GM18520 (cell line): ENCODE data around the gene YAP1.

ENCODE experiments used
- ATAC-seq: cut with Tn5 transposase; IDR thresholded peaks from one replicate; pipeline ENCODE4 v1.9.1; 2021; ENCODE audit not compliant: unreplicated experiment

YAP1 gene

DNA sequence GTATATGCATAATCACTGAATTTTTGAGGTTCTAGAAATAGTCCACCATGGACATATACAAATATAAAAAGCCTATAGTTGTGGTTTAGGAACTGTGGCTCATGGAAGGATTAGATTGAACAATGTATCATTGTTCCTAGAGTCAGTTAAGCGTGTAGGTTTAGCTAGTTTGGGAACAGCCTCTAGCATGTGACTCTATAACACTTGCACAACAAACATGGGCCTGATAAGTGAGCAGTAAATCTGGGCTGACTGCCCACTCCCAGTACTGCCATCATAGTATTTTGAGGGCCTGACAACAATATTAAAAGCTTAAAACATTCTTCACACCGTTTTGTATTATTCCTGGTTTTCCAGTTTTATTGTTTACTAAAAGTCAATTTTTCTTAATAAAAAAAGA lies 47.0 kb downstream of the YAP1 start:
- no peak for ATAC-seq

DNA sequence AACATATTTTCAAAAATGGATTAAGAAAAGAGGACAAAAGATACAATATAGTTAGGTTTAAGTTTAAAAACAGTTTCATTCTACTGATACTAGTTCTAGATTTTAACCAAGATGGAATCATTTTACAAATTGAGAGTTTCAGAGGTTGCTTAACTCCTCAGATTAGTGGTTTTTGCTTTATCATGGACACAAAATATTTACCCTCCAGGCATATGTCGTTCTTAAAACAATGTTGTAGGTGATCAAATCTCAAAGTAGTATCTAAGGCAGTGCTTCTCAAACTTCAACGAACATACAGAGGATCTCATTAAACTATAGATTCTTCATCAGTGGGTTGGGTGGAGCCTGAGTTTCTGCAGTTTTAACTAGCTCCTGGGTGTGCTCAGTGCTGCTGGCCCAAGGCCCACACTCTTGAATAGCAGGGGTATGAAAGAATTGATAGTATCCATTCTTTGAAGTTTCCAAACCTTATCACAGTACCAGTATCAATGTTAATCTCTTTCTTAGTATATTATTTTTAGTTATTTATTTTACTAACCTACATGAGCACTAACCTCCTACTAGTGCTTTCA lies 48.0 kb downstream of the YAP1 start:
- ATAC-seq: no peak

DNA sequence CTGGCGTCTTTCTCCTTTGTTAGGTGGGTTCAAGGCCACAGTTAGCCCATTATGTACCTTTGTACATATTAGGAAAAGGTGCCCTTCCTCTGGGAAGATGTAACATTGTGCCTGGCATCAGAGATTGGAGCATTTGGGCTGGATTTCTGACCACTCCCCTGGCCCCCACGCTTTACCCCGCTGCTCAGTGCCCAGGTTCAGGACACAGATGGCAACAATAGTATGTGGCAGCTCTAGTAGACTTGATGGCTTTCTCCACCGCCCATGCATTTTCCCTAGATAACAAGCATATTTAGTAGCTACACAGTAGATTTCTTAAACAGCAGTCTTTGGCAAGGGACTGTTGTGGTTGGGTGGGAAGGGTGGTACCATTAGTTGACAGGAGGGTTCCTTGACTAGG lies 53.1 kb downstream of the YAP1 start:
- no peak for ATAC-seq

GRCh38 chr11:102166175-102167064 lies 56.2 kb downstream of the YAP1 start:
- ATAC-seq: no peak

GRCh38 chr11:102168481-102168880 lies 58.2 kb downstream of the YAP1 start:
- ATAC-seq: no peak

GRCh38 chr11:102171101-102171500 lies 60.9 kb downstream of the YAP1 start:
- no peak for ATAC-seq

DNA sequence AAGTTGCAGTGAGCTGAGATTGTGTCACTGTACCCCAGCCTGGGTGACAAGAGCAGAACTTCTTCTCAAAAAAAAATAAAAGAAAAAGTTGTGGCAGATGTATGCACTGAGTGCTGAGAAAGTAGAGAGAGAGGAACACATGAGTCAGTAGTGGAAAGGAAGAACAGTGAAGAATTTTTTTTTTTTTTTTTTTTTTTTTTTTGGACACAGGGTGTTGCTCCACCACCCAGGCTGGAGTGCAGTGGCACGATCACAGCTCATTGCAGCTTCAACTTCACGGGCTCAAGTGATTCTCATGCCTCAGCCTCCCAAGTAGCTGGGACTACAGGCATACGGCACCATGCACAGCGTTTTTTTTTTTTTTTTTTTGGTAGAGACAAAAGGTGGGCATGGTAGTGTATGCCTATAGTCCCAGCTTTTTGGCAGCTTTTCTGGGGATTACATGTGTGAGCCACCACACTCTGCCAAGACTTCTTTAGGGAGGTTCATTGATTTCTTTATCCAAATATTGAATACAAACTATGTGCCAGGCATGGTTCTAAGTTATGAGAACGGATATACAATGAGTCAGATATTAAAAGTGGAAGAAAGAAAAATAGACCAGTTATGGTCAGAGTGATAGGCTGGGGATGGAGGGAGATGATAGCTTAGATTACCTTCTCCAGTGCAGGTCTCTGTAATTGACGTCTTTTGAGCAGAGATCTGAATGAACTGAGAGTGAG lies 62.0 kb downstream of the YAP1 start:
- ATAC-seq: no peak

DNA sequence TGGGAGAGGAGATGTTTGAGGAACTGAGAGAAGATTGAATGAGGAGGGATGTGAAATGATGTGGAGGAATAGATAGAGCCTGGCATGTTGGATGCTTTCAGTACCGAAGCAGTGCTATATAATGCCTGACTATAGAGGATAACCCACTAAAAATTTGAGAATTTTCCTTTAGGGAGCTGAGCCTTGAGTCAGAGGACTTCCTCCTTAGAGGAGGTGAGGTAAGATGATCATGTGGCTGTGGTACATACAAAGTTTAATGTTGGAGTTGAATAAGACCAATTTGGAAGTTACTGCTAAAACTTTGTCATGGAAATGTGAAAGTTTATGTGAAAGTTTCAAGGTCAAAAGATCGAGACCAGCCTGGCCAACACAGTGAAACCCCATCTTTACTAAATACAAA lies 66.9 kb downstream of the YAP1 start:
- no peak for ATAC-seq

- no peak for ATAC-seq
These were observed 67.9 kb downstream of the YAP1 start for GRCh38 chr11:102177974-102178631.

DNA sequence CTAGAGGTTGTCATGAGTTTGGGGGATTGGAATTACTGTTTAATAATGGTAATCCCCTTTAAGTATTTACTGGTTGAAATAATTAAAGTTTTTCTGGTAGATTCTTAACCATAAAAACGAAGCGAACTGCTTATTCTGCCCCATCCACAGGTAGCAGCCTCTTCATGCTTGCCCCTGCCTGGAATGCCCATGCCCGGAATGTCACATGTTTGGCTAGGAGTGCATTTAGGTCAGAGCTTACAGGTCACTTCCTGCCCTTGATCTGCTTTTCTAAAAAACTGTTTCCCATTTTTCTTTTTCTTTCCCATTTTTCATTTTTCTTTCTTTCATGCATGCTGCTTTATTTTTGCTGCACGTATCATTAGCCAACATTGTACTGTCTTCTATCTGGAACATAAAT lies 69.1 kb downstream of the YAP1 start:
- no peak for ATAC-seq

GRCh38 chr11:102184269-102184987 lies 74.2 kb downstream of the YAP1 start:
- no peak for ATAC-seq

GRCh38 chr11:102186551-102187191 lies 76.4 kb downstream of the YAP1 start:
- no peak for ATAC-seq

GRCh38 chr11:102187416-102188151 lies 77.3 kb downstream of the YAP1 start:
- ATAC-seq: no peak

- ATAC-seq: no peak
These were observed 78.2 kb downstream of the YAP1 start for GRCh38 chr11:102188488-102188887.

- no peak for ATAC-seq
These were observed 81.6 kb downstream of the YAP1 start for GRCh38 chr11:102191832-102192231.

- no peak for ATAC-seq
These were observed 82.3 kb downstream of the YAP1 start for GRCh38 chr11:102192349-102193066.

- ATAC-seq: no peak
These were observed 84.0 kb downstream of the YAP1 start for GRCh38 chr11:102194257-102194656.

DNA sequence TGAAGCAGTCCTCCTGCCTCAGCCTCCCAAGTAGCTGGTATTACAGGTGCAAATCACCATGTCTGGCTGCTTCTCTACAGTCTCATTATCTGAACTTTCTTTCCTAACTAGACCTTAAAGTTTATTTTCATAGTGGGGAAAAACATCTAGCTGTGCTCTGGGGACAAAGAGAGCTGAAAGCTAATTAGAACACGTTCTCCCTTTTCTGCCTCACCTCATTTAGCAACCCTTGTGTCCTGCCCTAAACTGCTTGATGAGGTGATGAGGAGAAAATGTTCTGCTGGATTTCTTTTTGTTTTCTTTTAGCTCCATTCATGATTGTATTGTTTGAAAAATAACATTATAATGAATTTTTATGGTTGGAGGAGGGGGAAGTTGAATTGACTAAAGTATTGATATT lies 84.7 kb downstream of the YAP1 start:
- no peak for ATAC-seq

DNA sequence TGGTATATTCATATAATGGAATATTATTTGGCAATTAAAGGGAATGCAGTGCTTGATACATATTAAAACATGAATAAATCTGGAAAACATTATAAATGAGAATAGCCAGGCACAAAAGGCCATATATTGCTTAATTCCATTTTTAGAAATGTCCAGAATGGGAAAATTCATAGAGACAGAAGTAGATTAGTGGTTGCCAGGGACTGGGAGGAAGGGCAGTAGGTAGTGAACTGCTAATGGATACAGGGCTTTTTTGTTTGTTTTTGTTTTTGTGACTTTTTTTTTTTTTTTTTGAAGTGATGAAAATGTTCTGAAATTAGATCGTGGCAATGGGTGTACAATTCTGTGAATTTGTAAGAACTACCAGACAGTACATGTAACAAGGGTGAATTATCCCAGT lies 86.1 kb downstream of the YAP1 start:
- ATAC-seq: no peak
